PC-9 (cell line): ENCODE results near the gene PSMB5. TPM values are rescaled to one million over a fixed set of nuclear protein-coding genes. Genes with fewer than 3 reads are reported as not detected.

Experiments used
- BruUV-seq: library from RNA; stranded (reverse); fragments of 400-500 nt; replicated peaks from 2 replicates; lab custom pipeline; 2021; lab: Mats Ljungman, UMichigan
- CTCF ChIA-PET: fragments of 300-600 bp; sonication (Branson Sonifier 250); formaldehyde crosslinking; loops from one replicate; lab custom pipeline; 2022; ENCODE audit warnings: antibody characterized with exemption; lab: Charles Lee
- POLR2A ChIA-PET: fragments of 300-600 bp; sonication (Branson Sonifier 250); formaldehyde crosslinking; loops from one replicate; lab custom pipeline; 2022; ENCODE audit warnings: antibody characterized with exemption; ENCODE audit not compliant: unreplicated experiment; lab: Charles Lee
- DNase-seq, 2 experiments: peaks; one replicate each; pipeline versions ENCODE4 v3.0.0 to v3.0.0-alpha.2; 2015 to 2022; ENCODE audit warnings: mixed read lengths in 1 of 2
- H2AFZ ChIP-seq: fragments of 200-600 bp; sonication (generic); 2 replicates; pipeline ENCODE4 v1.8.1; 2017; ENCODE audit warnings: antibody characterized with exemption
- H3F3A ChIP-seq: fragments of 200-600 bp; sonication (generic); 2 replicates; pipeline ENCODE4 v1.8.1; 2017; ENCODE audit warnings: antibody characterized with exemption, mild to moderate bottlenecking, low read depth; ENCODE audit not compliant: insufficient read depth
- H3K27ac ChIP-seq: fragments of 200-600 bp; sonication (generic); 2 replicates; pipeline ENCODE4 v1.6.1; 2016; ENCODE audit warnings: mixed run types
- H3K27me3 ChIP-seq: fragments of 200-600 bp; sonication (generic); 2 replicates; pipeline ENCODE4 v1.6.1; 2016; ENCODE audit warnings: low read depth, mixed run types; ENCODE audit not compliant: insufficient read depth
- H3K36me3 ChIP-seq: fragments of 200-600 bp; sonication (generic); 2 replicates; pipeline ENCODE4 v1.6.1; 2016; ENCODE audit warnings: low read depth, mixed run types
- H3K4me1 ChIP-seq: fragments of 200-600 bp; sonication (generic); replicated peaks from 2 replicates; pipeline ENCODE4 v1.6.1; 2016; ENCODE audit warnings: mixed run types; ENCODE audit not compliant: insufficient read depth
- H3K4me2 ChIP-seq: fragments of 200-600 bp; sonication (generic); 2 replicates; pipeline ENCODE4 v1.6.1; 2017; ENCODE audit warnings: mixed run types
- H3K4me3 ChIP-seq: fragments of 200-600 bp; sonication (generic); 2 replicates; pipeline ENCODE4 v1.6.1; 2016; ENCODE audit warnings: mixed run types
- H3K79me2 ChIP-seq: fragments of 200-600 bp; sonication (generic); 2 replicates; pipeline ENCODE4 v1.6.1; 2017; ENCODE audit warnings: low read depth, mixed run types
- H3K9me2 ChIP-seq: fragments of 200-600 bp; sonication (generic); 2 replicates; pipeline ENCODE4 v1.8.1; 2017; ENCODE audit warnings: mild to moderate bottlenecking; ENCODE audit not compliant: insufficient read depth
- H3K9me3 ChIP-seq: fragments of 200-600 bp; sonication (generic); 2 replicates; pipeline ENCODE4 v1.8.1; 2016; ENCODE audit warnings: low read depth; ENCODE audit not compliant: insufficient read depth
- H4K20me1 ChIP-seq: fragments of 200-600 bp; sonication (generic); 2 replicates; pipeline ENCODE4 v1.8.1; 2017; ENCODE audit not compliant: insufficient read depth
- EZH2 ChIP-seq: fragments of 200-600 bp; sonication (generic); IDR thresholded peaks from 2 replicates; pipeline ENCODE4 v1.8.0; 2017; ENCODE audit warnings: antibody characterized with exemption, low read depth
- intact Hi-C: fragments of 100-400 bp; cut with micrococcal nuclease; formaldehyde crosslinking; loops from one replicate; pipeline ENCODE4 v1.10.0; 2022; ENCODE audit not compliant: unreplicated experiment
- total RNA-seq: library from RNA; stranded (reverse); gene quantifications from 2 replicates; pipeline ENCODE4 v1.2.3, GENCODE V29; 2021
- TF ChIP-seq, protein P1 (sequence below): fragments of 200-600 bp; sonication (generic); conservative IDR thresholded peaks from 2 replicates; pipeline ENCODE4 v1.6.1; 2017; ENCODE audit warnings: mixed run types, antibody characterized with exemption, mild to moderate bottlenecking, moderate library complexity

The PSMB5 gene
- total RNA-seq, 1 experiment from 2014 or later, result 122 TPM

DNA sequence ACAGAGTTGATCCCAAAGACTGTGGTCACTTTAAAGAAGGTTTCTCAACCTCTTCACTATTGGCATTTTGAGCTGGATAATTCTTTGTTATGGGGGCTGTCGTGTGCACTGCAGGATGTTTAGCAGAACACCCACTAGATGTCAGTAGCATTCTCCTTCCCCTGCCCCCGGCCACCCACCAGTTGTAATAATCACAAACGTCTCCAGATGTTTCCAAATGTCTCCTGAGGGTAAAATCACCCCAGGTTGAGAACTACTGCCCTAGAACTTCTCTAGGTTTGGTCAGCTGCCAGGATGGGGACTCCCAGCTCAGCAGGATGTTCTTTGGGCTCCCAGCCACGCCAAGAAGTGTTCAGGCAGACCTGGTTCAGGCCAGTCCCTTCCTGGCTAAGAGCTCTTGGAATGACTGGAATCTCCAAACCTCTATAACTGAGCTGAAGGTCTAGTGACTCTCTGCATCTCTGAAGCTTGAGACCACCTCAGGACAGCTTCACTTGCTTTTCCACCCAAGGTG is 39.9 kb downstream of the PSMB5 start:
- no peaks in the 10 kb centered on the region for H4K20me1 ChIP-seq
- BruUV-seq, result no TSS peak
- H3K9me2 ChIP-seq, result no peaks in the 10 kb centered on the region
- no peak overlapping the region for H2AFZ ChIP-seq
- H3K27ac ChIP-seq, result no peak overlapping the region
- ChIA-PET POLR2A (interaction anchor here (0.7 kb wide), 2 partner anchors 12 to 563 kb away, joined by 3 to 4 read pairs; no protein-coding TSS in a partner anchor), CTCF (interaction anchor here (0.6 to 1.6 kb wide), 12 partner anchors 8 to 358 kb away, joined by 3 to 11 read pairs (median 4); partner anchors contain the start of genes ACIN1 and C14orf119)
- no peak for DNase-seq
- no peaks in the 10 kb centered on the region for H3K27me3 ChIP-seq
- no peak overlapping the region for H3K4me2 ChIP-seq
- no peaks in the 10 kb centered on the region for H3K79me2 ChIP-seq
- no peak for TF ChIP-seq EZH2
- TF ChIP-seq, protein P1, sequence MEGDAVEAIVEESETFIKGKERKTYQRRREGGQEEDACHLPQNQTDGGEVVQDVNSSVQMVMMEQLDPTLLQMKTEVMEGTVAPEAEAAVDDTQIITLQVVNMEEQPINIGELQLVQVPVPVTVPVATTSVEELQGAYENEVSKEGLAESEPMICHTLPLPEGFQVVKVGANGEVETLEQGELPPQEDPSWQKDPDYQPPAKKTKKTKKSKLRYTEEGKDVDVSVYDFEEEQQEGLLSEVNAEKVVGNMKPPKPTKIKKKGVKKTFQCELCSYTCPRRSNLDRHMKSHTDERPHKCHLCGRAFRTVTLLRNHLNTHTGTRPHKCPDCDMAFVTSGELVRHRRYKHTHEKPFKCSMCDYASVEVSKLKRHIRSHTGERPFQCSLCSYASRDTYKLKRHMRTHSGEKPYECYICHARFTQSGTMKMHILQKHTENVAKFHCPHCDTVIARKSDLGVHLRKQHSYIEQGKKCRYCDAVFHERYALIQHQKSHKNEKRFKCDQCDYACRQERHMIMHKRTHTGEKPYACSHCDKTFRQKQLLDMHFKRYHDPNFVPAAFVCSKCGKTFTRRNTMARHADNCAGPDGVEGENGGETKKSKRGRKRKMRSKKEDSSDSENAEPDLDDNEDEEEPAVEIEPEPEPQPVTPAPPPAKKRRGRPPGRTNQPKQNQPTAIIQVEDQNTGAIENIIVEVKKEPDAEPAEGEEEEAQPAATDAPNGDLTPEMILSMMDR, result no peak
- intact Hi-C loops, result no loop called here
- no peaks in the 10 kb centered on the region for H3K4me1 ChIP-seq
- H3K36me3 ChIP-seq, result no peaks in the 10 kb centered on the region
- no peaks in the 10 kb centered on the region for H3K9me3 ChIP-seq
- H3F3A ChIP-seq, result peaks cover 4% of the 10 kb centered on the region; the same call in 1 of the 2 replicates
- H3K4me3 ChIP-seq, result no peak overlapping the region

GRCh38 chr14:22993517-22993916 is 41.2 kb downstream of the PSMB5 start:
- ChIA-PET POLR2A (no interaction called here), CTCF (no interaction called here)
- H3K27ac ChIP-seq, result no peak overlapping the region
- TF ChIP-seq, protein P1, result no peak
- no peak for TF ChIP-seq EZH2
- intact Hi-C loops, result no loop called here
- H3K27me3 ChIP-seq, result no peaks in the 10 kb centered on the region
- no peak for DNase-seq
- no peaks in the 10 kb centered on the region for H4K20me1 ChIP-seq
- no peaks in the 10 kb centered on the region for H3K9me3 ChIP-seq
- H3K4me1 ChIP-seq, result no peaks in the 10 kb centered on the region
- H3K9me2 ChIP-seq, result no peaks in the 10 kb centered on the region
- no TSS peak for BruUV-seq
- H3K4me3 ChIP-seq, result no peak overlapping the region
- H3K36me3 ChIP-seq, result no peaks in the 10 kb centered on the region
- no peak overlapping the region for H2AFZ ChIP-seq
- H3F3A ChIP-seq, result peaks cover 4% of the 10 kb centered on the region; the same call in 1 of the 2 replicates
- H3K79me2 ChIP-seq, result no peaks in the 10 kb centered on the region
- H3K4me2 ChIP-seq, result no peak overlapping the region

- no peaks in the 10 kb centered on the region for H3K36me3 ChIP-seq
- no peaks in the 10 kb centered on the region for H3K79me2 ChIP-seq
- CTCF ChIA-PET, result no interaction called here
- H3K27ac ChIP-seq, result no peak overlapping the region
- H3K4me3 ChIP-seq, result no peak overlapping the region
- no peaks in the 10 kb centered on the region for H3K4me1 ChIP-seq
- no peak for DNase-seq
- no peak overlapping the region for H3K4me2 ChIP-seq
- H3F3A ChIP-seq, result peaks cover 4% of the 10 kb centered on the region; the same call in 1 of the 2 replicates
- no peaks in the 10 kb centered on the region for H4K20me1 ChIP-seq
- TF ChIP-seq, protein P1, result no peak
- no peaks in the 10 kb centered on the region for H3K9me2 ChIP-seq
- H3K9me3 ChIP-seq, result no peaks in the 10 kb centered on the region
- intact Hi-C loops, result no loop called here
- H3K27me3 ChIP-seq, result no peaks in the 10 kb centered on the region
- POLR2A ChIA-PET, result no interaction called here
- H2AFZ ChIP-seq, result no peak overlapping the region
- BruUV-seq, result no TSS peak
Observed at GRCh38 chr14:22991852-22992251, 42.8 kb downstream of the PSMB5 start.
